Measurements from ENCODE around the gene LPO. TPM values are rescaled to one million over a fixed set of nuclear protein-coding genes. Genes with fewer than 3 reads are reported as not detected.
A peak's percentile ranks its signal among the peaks of the same experiment; 100 is the strongest.

LPO gene
- total and polyA plus RNA-seq, 9 of the 15 experiments (the other 6 are each of a cell fraction or from before 2014, with no cell fraction given), result 0.07 to 0.11 TPM; not detected in 7

GRCh38 chr17:58238147-58238634 is at the start of gene LPO (continued):
- peak; percentile 42; the same call in 1 of the 2 replicates for TF ChIP-seq CEBPB (tag; IDR thresholded peaks at IDR 0.05)
- TF ChIP-seq CXXC5 (CRISPR knock-in tag; IDR thresholded peaks at IDR 0.05), result no peak
- no peak for TF ChIP-seq CREB5 (CRISPR knock-in tag; IDR thresholded peaks at IDR 0.05)
- TF ChIP-seq THRA (IDR thresholded peaks at IDR 0.05), result no peak
- TF ChIP-seq CREBBP (IDR thresholded peaks at IDR 0.05; ENCODE audit: low read depth, low read length), result no peak
- no peak for TF ChIP-seq MCM3 (IDR thresholded peaks at IDR 0.05)

- intact Hi-C loops (cut with micrococcal nuclease), result no loop called here
- no peaks in the 10 kb centered on the region for H3K79me2 ChIP-seq (ENCODE audit: control insufficient read depth, insufficient read depth, low read length)
- FAIRE-seq (peak; percentile 40), DNase-seq (ENCODE audit: extremely low read depth in 1 of 4, low spot score in 3 of 4) (peak in 3 of 4 experiments; percentile 26 to 43 (median 37)), ATAC-seq (peak; percentile 32; the same call in 2 of the 3 replicates)
- no peak overlapping the region for H3K4me3 ChIP-seq
- WGBS (ENCODE audit: insufficient coverage, low coverage, missing lambda C conversion rate), result 25% methylated on average over 10 of the region's 11 CpGs
- no peaks in the 10 kb centered on the region; the same call in 1 of the 2 replicates for H4K20me1 ChIP-seq (replicated peaks; ENCODE audit: control insufficient read depth, insufficient read depth, low read length)
- H3K9me1 ChIP-seq (ENCODE audit: control insufficient read depth, insufficient read depth, low read length), result no peaks in the 10 kb centered on the region
- H3K27ac ChIP-seq (ENCODE audit: extremely low read depth, low read depth, low read length), result no peak overlapping the region
- in situ Hi-C loops (cut with MboI), result no loop called here
- peak overlapping the region in 1 of 2 experiments; percentile 50; a peak in 1 of 4 replicates for H3K9ac ChIP-seq (ENCODE audit: insufficient read depth in 1 of 2, low read depth in 2 of 2, low read length in 2 of 2)
- H2AFZ ChIP-seq (ENCODE audit: low read depth, low read length), result peak overlapping the region; percentile 66; the same call in 1 of the 2 replicates
- peaks cover 39 to 46% of the 10 kb centered on the region in 2 experiments for H3K4me1 ChIP-seq (replicated peaks in 1 of 2; ENCODE audit: control insufficient read depth in 2 of 2, insufficient read depth in 2 of 2, low read length in 2 of 2)
- H3K27me3 ChIP-seq (ENCODE audit: control insufficient read depth in 2 of 2, insufficient read depth in 2 of 2, low read length in 2 of 2), result peaks cover 0 to 4% of the 10 kb centered on the region in 2 experiments; a peak in 2 of 5 replicates
- no peak overlapping the region for H3K4me2 ChIP-seq (ENCODE audit: insufficient read depth, low read length)
- ChIA-PET CTCF (ENCODE audit: low intra/inter-chr PET ratio) (no interaction called here), POLR2A (interaction anchor here (0.6 to 1.9 kb wide), 3 partner anchors 10 to 370 kb away, joined by 3 to 9 read pairs (median 5); no protein-coding TSS in a partner anchor)
- H3K9me3 ChIP-seq (replicated peaks; ENCODE audit: control insufficient read depth, insufficient read depth, low read depth, low read length), result no peaks in the 10 kb centered on the region
- H3K36me3 ChIP-seq (ENCODE audit: control insufficient read depth, insufficient read depth, low read length), result no peaks in the 10 kb centered on the region
- no TSS peak for BruUV-seq (replicated peaks)
- TF ChIP-seq SRF (CRISPR knock-in tag; IDR thresholded peaks at IDR 0.05), result peak in 1 of 2 experiments; percentile 52; a peak in 1 of 4 replicates
- TF ChIP-seq ZNF551 (CRISPR knock-in tag; IDR thresholded peaks at IDR 0.05), result no peak
- no peak for TF ChIP-seq POU5F1 (IDR thresholded peaks at IDR 0.05; ENCODE audit: borderline replicate concordance, low read depth, low read length, partially characterized antibody)
- TF ChIP-seq POLR2H (tag; IDR thresholded peaks at IDR 0.05; ENCODE audit: low read depth), result no peak
Observed at GRCh38 chr17:58189436-58190146, 48.8 kb upstream of the LPO start.

Data from K562 (cell line).